Astrocyte of the hippocampus (primary cell): ENCODE measurements around the gene FAM219A.

ENCODE experiments used
- DNase-seq: peaks from one replicate; pipeline ENCODE4 v3.0.0; 2011; ENCODE audit warnings: low read depth, low spot score

Gene FAM219A

DNA sequence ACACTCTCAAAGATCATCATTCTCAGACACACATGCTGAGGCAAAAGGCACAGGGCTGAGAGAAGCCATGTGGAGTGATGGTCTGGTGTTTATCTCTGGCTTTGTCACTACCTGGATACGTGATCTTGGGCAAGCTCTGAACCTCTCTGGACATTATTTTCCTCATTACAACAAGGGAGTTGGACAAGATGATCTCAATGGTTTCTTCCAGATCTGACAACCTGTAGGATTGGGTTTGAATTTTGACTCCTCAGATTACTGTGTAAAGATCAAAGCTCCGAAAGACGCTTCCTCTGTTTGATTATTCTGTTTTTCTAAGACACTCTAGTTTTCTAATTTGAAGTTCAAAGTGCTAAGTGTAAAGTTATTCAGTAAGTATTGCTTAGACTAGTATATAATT is 109.0 kb downstream of the FAM219A start:
- DNase-seq, result no peak
